OCI-LY1 (cell line): ENCODE measurements around the gene P4HA2.

Source experiments
- EZH2 ChIP-seq: fragments of 200-600 bp; sonication (generic), shearing (Covaris generic); IDR thresholded peaks from 2 replicates; pipeline ENCODE4 v1.8.0; 2017; ENCODE audit warnings: borderline replicate concordance, mixed run types, mild to moderate bottlenecking, antibody characterized with exemption, low read length, moderate library complexity, mixed read lengths
- TF ChIP-seq, protein P1 (sequence below): fragments of 200-600 bp; sonication (generic), shearing (Covaris generic); IDR thresholded peaks from 2 replicates; pipeline ENCODE4 v1.5.1; 2017; ENCODE audit warnings: mild to moderate bottlenecking, antibody characterized with exemption, low read length, moderate library complexity, mixed read lengths

DNA sequence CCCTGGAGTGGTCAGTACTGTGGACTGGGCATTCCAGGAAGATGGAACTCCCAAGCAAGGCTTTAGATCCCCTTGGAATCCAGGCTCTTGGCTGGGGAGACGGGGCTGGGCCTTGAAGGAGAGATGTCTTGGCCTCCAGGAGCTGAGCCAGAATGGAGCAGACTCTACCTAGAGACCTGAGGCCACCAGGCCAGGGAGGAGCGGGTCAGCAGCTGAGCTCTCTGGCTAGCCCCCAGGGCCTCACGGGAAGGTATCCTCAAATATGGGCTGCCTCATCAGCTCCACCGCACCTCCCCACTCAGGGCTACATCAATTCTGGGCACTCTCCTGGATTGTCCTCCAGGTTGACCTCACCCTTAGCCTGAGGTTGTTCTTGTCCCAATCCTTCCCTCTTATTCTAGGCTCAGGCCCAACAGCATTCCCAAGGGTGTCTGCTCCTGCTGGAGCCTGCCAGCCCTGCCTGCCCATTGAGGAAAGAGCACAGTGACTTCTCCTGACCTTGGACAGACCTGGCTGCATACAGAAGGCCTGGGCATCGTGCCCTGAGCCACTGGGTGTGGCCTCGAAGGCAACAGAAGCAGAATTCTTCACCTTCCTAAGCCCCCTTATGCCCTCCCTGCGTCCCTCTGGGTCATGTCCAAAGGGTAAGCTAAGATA is 26.8 kb upstream of the P4HA2 start:
- TF ChIP-seq, protein P1, sequence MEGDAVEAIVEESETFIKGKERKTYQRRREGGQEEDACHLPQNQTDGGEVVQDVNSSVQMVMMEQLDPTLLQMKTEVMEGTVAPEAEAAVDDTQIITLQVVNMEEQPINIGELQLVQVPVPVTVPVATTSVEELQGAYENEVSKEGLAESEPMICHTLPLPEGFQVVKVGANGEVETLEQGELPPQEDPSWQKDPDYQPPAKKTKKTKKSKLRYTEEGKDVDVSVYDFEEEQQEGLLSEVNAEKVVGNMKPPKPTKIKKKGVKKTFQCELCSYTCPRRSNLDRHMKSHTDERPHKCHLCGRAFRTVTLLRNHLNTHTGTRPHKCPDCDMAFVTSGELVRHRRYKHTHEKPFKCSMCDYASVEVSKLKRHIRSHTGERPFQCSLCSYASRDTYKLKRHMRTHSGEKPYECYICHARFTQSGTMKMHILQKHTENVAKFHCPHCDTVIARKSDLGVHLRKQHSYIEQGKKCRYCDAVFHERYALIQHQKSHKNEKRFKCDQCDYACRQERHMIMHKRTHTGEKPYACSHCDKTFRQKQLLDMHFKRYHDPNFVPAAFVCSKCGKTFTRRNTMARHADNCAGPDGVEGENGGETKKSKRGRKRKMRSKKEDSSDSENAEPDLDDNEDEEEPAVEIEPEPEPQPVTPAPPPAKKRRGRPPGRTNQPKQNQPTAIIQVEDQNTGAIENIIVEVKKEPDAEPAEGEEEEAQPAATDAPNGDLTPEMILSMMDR = no peak
- no peak for TF ChIP-seq EZH2
